SK-N-SH (cell line): ENCODE results near the gene DCST1.

ENCODE experiments used
- TF ChIP-seq, protein P1 (sequence below): fragments of 150-350 bp; IDR thresholded peaks from 2 replicates; pipeline ENCODE4 v1.6.1; 2017; ENCODE audit warnings: antibody characterized with exemption, low read length, low read depth, borderline replicate concordance
- TF ChIP-seq, protein P2 (sequence below): fragments of 200-600 bp; sonication (generic); IDR thresholded peaks from 2 replicates; pipeline ENCODE4 v1.6.1; 2017; ENCODE audit warnings: antibody characterized with exemption, mild to moderate bottlenecking, moderate library complexity
- TF ChIP-seq, protein P3 (sequence below): IDR thresholded peaks from 2 replicates; pipeline ENCODE4 v1.4.0; 2012; ENCODE audit warnings: low read depth

DNA sequence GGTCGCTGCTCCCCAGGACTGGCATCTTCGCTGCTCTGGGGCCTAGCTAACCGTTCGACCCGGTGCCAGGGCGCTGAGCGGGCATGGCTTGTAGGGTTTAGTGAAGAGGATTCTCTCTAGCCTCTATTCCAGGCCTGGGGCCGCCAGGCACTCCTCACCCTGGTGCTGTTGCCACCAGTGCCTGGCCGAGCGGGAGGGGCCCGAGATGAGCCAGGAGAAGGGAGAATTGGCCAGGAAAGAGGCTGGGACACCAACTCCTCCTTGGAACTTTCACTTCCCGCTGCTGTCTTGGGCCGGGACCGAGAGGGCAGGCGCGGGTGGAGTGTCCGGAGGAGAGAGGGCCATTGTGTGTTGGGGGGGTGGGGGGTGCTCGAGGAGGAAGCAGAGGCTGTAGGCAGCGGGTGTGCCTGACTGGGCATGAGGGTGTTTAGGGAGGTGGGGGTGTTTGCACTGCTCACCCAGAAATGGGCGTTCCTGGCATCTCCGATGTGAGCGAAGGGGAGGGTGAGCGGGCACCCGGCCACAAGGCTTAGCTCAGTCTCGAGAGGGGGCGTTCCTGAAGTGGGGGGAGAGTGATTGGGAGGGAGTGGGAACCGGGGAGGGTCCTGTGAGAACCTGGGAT, 18.3 kb downstream of the DCST1 start:
- TF ChIP-seq, protein P1, sequence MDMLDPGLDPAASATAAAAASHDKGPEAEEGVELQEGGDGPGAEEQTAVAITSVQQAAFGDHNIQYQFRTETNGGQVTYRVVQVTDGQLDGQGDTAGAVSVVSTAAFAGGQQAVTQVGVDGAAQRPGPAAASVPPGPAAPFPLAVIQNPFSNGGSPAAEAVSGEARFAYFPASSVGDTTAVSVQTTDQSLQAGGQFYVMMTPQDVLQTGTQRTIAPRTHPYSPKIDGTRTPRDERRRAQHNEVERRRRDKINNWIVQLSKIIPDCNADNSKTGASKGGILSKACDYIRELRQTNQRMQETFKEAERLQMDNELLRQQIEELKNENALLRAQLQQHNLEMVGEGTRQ: no peak
- TF ChIP-seq, protein P2, sequence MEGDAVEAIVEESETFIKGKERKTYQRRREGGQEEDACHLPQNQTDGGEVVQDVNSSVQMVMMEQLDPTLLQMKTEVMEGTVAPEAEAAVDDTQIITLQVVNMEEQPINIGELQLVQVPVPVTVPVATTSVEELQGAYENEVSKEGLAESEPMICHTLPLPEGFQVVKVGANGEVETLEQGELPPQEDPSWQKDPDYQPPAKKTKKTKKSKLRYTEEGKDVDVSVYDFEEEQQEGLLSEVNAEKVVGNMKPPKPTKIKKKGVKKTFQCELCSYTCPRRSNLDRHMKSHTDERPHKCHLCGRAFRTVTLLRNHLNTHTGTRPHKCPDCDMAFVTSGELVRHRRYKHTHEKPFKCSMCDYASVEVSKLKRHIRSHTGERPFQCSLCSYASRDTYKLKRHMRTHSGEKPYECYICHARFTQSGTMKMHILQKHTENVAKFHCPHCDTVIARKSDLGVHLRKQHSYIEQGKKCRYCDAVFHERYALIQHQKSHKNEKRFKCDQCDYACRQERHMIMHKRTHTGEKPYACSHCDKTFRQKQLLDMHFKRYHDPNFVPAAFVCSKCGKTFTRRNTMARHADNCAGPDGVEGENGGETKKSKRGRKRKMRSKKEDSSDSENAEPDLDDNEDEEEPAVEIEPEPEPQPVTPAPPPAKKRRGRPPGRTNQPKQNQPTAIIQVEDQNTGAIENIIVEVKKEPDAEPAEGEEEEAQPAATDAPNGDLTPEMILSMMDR: no peak
- TF ChIP-seq, protein P3, sequence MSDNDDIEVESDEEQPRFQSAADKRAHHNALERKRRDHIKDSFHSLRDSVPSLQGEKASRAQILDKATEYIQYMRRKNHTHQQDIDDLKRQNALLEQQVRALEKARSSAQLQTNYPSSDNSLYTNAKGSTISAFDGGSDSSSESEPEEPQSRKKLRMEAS: no peak
